ENCODE results near the gene EML1.

Gene EML1

GRCh38 chr14:99891266-99891665 lies 98.1 kb downstream of the EML1 start:
- peaks cover 0 to 4% (median 0%) of the 10 kb centered on the region in 3 donors for H3K36me3 ChIP-seq
- no peak for DNase-seq
- intact Hi-C loops (cut with DNase I; ENCODE audit: low total_unique reads), result no loop called here
- H3K27me3 ChIP-seq, result no peaks in the 10 kb centered on the region
- H3K9me3 ChIP-seq, result no peaks in the 10 kb centered on the region
- H3K27ac ChIP-seq, result no peak overlapping the region
- no peaks in the 10 kb centered on the region for H3K4me1 ChIP-seq
- no peak overlapping the region for H3K4me3 ChIP-seq
- no peak for TF ChIP-seq CTCF (IDR thresholded peaks at IDR 0.05)

- Histone ChIP-seq H3K9me3 (no peaks in the 10 kb centered on the region), H3K4me1 (no peaks in the 10 kb centered on the region), H3K27ac (no peak overlapping the region), H3K36me3 (peaks cover 0 to 4% (median 0%) of the 10 kb centered on the region in 3 donors), H3K4me3 (no peak overlapping the region), H3K27me3 (no peaks in the 10 kb centered on the region)
- DNase-seq, result no peak
- intact Hi-C loops (cut with DNase I; ENCODE audit: low total_unique reads), result no loop called here
- no peak for TF ChIP-seq CTCF (IDR thresholded peaks at IDR 0.05)
These were observed 98.7 kb downstream of the EML1 start for GRCh38 chr14:99891900-99892299.

- intact Hi-C loops (cut with DNase I; ENCODE audit: low total_unique reads), result no loop called here
- Histone ChIP-seq H3K9me3 (no peaks in the 10 kb centered on the region), H3K4me3 (no peak overlapping the region), H3K4me1 (no peaks in the 10 kb centered on the region), H3K27me3 (no peaks in the 10 kb centered on the region), H3K36me3 (peaks cover 0 to 5% (median 4%) of the 10 kb centered on the region in 3 donors), H3K27ac (no peak overlapping the region)
- no peak for DNase-seq
- no peak for TF ChIP-seq CTCF (IDR thresholded peaks at IDR 0.05)
These were observed 99.2 kb downstream of the EML1 start for GRCh38 chr14:99892406-99892805.

GRCh38 chr14:99896361-99896760 lies 103.1 kb downstream of the EML1 start:
- Histone ChIP-seq H3K4me1 (no peaks in the 10 kb centered on the region), H3K4me3 (no peak overlapping the region), H3K27ac (no peak overlapping the region), H3K36me3 (peaks cover 6 to 14% (median 7%) of the 10 kb centered on the region in 3 donors), H3K27me3 (no peaks in the 10 kb centered on the region), H3K9me3 (no peaks in the 10 kb centered on the region)
- intact Hi-C loops (cut with DNase I; ENCODE audit: low total_unique reads), result no loop called here
- no peak for TF ChIP-seq CTCF (IDR thresholded peaks at IDR 0.05)
- no peak for DNase-seq

GRCh38 chr14:99899578-99900178 lies 106.5 kb downstream of the EML1 start:
- Histone ChIP-seq H3K27ac (no peak overlapping the region), H3K4me3 (no peak overlapping the region), H3K36me3 (peaks cover 14 to 23% (median 22%) of the 10 kb centered on the region in 3 donors), H3K27me3 (no peaks in the 10 kb centered on the region), H3K9me3 (no peaks in the 10 kb centered on the region), H3K4me1 (no peaks in the 10 kb centered on the region)
- no peak for DNase-seq
- TF ChIP-seq CTCF (IDR thresholded peaks at IDR 0.05), result peak; percentile 29 to 53
- intact Hi-C loops (cut with DNase I; ENCODE audit: low total_unique reads), result no loop called here

- Histone ChIP-seq H3K27me3 (no peaks in the 10 kb centered on the region), H3K4me3 (no peak overlapping the region), H3K27ac (no peak overlapping the region), H3K36me3 (peaks cover 19 to 33% (median 27%) of the 10 kb centered on the region in 3 donors), H3K9me3 (no peaks in the 10 kb centered on the region), H3K4me1 (no peaks in the 10 kb centered on the region)
- TF ChIP-seq CTCF (IDR thresholded peaks at IDR 0.05), result no peak
- intact Hi-C loops (cut with DNase I; ENCODE audit: low total_unique reads), result no loop called here
- no peak for DNase-seq
These were observed 109.7 kb downstream of the EML1 start for GRCh38 chr14:99902925-99903324.

All from tibial artery (tissue), 4 donors.